Embryonic facial prominence (tissue), 1 donor: ENCODE measurements around the gene TIGD6.
"Not testable (repeated sequence)": the region's sequence is repeated elsewhere in the genome, so short reads cannot be mapped to it uniquely, and the experiment has no call there.

Experiments
- DNase-seq: peaks from one replicate; pipeline ENCODE4 v3.0.0-alpha.2; 2016; ENCODE audit errors: extremely low spot score

TIGD6 gene

DNA sequence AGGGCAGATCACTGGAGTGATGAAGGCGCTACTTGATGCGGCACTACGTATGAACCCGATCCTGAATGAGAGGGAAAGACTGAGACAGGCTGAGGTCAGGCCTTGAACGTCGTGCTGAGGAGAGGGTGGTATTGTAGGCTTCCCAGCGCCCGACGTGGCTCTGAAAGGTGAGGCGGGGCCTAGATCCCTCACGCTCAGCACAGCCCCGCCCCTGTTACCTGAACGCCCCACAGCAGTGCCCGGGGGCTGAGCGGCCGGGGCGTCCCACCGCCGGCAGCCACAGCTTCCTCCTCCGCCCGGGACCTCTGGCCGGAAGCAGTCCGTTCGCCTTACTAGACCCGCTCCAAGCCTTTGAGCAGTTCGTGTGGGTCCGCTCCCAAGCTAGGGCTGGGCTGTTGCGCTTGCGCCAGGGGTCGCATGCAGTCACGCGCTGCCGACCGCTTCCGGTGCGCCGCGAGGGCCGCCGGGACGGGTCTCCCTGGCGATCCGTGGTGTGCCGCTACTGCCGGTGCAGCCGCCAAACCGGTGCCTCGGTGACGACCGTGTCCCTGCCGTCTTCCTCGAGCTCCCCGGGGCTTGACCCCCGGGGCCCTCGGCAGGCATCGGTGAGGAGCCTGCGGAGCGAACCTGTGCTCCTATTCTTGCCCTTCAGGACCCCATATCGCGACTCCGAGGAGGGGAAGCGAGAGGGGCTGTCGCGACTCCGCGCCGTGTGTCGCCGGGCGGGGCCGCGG is at the start of gene TIGD6, which contains the start of gene HMGXB3:
Gene TIGD6 (minus strand): TSS at position 399 of the 734 bp plus-strand sequence. CDS start 4,306 bp downstream, outside the sequence.
Gene HMGXB3 (plus strand): TSS at position 484 of the 734 bp plus-strand sequence. CDS start 4,114 bp downstream, outside the sequence.
- DNase-seq = peak; percentile 82

DNA sequence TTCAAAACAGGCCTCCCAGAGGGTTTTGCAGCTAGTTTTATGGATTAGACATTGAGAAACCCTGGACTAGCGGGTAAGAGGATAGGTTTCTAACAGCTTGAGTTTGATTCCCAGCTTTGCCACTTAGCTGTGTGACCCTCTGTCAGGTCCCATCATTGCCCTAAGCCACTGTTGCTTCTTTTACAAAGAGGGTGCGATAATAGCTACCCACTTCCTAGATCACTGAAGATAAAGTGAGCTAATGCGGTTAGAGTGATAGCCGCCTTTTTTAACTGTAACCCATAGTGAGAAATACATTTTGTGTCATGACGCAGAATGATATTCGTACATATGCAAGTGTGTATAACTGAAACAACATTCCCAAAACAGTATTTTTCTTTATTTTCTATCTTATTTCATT is 45.6 kb upstream of the TIGD6 start:
- no peak for DNase-seq

- DNase-seq = no peak
Observed at GRCh38 chr5:150045549-150045948, 45.1 kb upstream of the TIGD6 start.

- no peak for DNase-seq
Observed at GRCh38 chr5:150044712-150045111, 44.3 kb upstream of the TIGD6 start.

- DNase-seq = no peak
Observed at GRCh38 chr5:150044329-150044681, 43.9 kb upstream of the TIGD6 start.

GRCh38 chr5:150043657-150044328 is 43.3 kb upstream of the TIGD6 start:
- DNase-seq = no peak

DNA sequence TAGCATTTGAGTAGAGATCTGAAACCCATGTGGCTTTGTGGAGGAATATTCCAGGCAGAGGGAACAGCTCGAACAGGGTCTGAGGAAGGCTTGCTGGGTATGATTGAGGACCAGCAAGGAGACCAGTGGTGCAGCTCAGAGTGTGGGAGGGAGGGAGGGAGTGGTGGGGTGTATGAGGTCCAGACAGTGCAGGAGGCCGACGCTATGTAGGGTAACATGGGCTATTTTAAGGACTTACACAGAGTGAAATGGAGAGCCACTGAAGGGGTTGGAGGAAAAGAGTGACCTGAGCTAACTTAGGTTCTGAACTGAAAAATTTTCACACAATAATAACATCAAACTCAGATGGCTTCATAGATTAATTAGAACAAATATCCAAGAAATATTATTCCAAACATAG is 42.0 kb upstream of the TIGD6 start:
- DNase-seq = no peak

- no peak for DNase-seq
Observed at GRCh38 chr5:150038547-150038946, 38.1 kb upstream of the TIGD6 start.

- no peak for DNase-seq
Observed at GRCh38 chr5:150036513-150036912, 36.1 kb upstream of the TIGD6 start.

- no peak for DNase-seq
Observed at GRCh38 chr5:150035139-150035895, 34.9 kb upstream of the TIGD6 start.

DNA sequence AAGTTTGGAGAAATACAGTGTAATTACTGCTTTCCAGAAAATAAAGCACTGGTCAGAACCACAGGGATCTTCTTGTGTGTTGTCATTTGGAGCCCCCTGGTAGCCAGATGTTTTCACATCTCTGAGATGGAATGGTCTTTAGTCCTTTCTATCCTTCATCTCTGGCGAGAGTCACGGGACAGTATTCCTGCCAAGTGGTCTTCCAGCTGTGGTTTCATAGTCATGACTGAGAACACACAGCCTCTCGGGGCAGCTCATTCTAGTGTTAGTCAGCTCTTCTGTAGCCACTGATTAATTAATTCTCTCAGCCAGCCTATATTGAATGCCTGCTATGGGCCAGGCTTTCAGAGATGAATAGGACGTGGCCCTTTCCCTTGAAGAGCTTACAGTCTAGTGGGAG is 34.2 kb upstream of the TIGD6 start:
- no peak for DNase-seq

- no peak for DNase-seq
Observed at GRCh38 chr5:150033334-150033733, 32.9 kb upstream of the TIGD6 start.

- DNase-seq = not testable (repeated sequence)
Observed at GRCh38 chr5:150028047-150028446, 27.6 kb upstream of the TIGD6 start.

GRCh38 chr5:150026682-150027172 is 26.3 kb upstream of the TIGD6 start:
- no peak for DNase-seq

DNA sequence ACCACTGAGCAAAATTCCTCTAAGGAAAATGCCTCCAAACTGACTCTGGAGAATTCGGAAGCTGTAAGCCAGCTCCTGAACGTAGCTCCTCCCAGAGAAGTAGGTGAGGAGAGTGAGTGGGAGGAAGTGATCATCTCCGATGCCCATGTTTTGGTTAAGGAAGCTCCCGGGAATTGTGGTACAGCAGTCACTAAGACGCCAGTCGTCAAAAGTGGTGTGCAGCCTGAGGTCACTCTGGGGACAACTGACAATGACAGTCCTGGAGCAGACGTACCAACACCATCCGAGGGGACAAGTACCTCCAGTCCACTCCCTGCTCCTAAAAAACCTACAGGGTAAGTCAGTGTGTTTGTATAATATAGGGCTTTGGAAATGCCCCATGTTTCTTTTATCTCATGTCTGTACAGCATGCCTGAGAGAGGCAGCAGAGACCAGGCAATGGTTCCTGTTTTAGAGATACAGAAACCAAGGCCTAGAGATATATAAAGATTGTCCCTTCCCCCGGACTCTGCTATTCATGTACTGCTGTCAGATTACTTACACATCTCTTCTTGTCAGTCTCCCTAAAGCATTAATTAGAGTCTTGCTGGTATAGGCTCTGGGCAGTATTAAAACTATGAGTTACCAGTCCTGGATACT is 24.0 kb upstream of the TIGD6 start:
- DNase-seq = no peak

DNA sequence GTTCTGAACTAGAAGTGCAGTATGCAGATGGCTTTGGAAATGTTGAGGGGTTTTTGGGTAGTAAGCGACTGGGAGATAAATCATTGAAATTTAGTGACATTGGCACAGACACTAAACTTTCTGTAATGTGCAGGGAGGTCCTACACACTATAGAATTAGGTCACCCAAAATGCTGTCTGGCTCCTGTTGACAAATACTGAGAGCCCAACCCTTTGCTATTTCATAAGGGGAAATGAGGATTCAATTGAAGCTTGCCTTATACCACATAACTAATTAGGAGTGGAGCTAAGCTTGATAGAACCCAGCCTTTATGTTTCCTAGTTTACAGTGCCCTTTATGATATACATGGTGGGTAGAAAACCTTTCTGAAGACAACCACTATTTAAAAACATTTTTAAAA is 22.7 kb upstream of the TIGD6 start:
- no peak for DNase-seq

DNA sequence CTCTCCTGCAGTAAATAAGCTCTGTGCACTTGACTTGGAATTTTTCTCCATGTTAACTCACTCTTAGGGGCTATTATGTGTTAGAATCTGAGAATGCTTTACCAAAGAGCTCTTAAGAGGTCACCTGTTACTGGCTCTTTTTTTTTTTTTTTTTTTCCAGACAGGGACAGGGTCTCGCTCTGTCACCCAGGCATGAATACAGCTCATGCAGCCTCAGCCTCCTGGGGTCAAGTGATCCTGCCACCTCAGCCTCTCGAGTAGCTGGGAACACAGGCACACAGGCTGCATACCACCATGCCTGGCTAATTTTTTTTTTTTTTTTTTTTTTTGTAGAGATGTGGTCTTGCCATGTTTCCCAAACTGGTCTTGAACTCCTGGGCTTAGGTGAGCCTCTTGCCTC is 22.2 kb upstream of the TIGD6 start:
- no peak for DNase-seq

DNA sequence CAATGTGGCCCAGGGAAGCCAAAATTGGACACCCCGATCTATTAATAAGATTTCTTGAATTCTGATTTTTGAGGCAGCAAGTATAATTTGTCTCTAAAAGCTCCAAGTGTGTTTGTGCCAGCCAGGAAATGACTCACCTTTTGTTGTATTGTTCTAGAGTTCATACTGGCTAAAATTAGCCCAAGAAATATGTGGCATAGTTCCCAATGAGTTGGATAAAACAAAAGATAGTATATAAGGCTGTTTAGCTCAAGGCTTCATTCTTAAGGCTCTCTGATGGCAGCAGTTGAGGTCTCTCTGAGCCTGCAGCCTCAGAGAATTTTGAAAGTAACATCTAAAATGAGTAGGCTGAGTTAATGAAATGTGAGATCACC is 21.7 kb upstream of the TIGD6 start:
- no peak for DNase-seq

DNA sequence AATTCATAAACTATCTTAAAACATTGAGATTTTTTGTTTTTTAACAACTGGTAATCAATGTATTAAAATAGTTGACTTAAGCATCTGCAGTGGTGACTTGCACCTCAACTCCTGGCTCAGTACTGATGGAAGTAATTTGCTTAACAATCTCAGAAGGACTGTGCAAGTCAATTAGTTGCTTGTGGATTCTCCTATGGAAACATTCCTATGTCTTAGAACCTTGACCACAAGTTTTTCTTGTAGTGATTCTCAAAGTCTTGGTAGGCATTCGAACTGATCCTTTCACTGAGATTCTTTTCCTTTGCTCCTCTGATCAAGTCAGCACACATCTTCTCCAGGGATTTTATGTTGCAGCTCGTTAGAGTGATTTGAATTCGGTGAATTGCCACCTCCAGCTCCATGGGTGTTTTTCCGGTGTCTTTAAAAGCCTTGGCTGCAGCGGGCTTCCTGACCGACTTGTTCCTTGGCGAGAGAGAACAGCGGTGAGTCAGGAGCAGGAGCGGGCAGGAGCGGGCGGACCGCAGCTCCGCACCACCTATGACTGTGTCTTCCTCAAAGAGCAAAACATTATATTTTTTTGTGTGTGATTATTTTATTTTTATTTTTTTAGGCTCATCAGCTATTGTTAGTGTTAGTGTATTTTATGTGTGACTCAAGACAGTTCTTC is 21.2 kb upstream of the TIGD6 start:
- no peak for DNase-seq

DNA sequence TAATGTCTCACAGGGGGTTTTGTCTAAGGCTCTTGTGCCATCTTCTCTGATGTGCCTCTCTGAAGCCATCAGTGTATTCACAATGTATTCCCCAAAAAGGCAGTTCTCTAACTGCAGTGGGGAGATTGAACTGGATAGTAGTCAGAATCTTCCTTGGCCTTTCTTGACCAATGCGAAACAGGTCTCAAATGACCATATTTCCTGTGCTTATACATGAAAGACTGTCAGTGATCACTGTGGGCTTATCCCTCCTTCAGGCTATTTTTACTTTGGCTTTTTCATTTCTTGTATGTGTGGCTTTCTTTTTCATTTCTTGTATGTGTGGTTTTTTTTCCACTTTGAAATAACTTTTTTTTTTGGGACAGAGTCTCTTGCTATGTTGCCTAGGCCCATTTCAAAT is 19.8 kb upstream of the TIGD6 start:
- no peak for DNase-seq

DNA sequence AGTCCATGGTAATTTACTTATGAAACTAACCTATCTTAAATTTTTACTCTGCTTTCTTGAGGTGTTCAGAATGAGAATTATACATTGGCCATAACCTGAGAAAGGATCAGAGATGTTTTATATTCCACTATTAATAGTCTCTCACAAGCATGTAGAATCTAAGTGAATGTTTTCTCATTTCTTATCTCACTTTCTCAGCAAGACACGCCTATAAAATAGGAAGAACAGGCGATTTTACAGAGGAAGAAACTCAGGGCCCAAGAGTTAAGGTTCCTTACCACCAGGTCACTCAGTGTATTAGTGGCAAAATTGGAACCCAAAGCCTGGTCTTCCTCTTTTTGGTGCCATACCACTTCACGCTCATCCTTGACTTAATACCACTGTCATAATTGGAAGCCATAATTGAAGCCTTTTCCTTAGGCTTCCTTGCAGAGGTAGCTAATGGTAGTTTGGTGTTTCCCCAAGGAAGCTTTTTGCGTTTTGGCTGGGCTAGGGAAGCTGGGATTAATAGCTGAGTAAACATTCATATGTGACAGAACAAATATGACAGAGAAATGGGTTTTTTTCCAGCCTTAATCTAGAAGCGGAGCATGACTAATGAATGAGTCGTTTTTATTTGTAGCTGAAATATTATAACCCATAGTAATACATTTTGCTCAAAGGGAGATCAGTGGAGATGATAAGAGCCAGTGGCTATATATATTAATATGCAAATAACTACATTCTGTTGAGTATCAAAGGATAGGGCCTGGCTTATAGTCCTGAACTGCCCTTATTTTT is 17.0 kb upstream of the TIGD6 start:
- no peak for DNase-seq
